ENCODE measurements around the gene LAPTM5. TPM values are rescaled to one million over a fixed set of nuclear protein-coding genes. Genes with fewer than 3 reads are reported as not detected.

LAPTM5 gene
- total RNA-seq, 1 experiment from 2014 or later, result 1.9 TPM

DNA sequence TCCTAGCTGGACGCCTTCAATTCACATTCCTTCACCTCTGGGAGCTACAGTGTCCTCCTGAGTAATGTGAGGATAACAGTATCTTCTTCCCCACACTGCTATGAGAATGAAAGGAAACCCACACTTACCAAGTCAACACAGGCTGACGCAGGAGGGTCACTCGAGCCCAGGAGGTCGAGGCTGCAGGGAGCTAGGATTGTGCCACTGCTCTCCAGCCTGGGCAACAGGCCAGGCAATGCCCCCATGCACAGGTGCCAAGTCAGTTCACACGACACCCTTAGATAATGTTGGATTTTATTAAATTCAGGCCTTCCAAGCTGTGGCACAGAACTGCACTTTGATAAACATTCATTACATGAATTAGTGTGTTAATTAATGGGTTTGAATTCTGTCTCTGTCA lies 66.1 kb downstream of the LAPTM5 start:
- in situ Hi-C loops (cut with HindIII; ENCODE audit: low pct_unique_long_range_greater_than_20kb, low sequenced_read_pairs) (no loop called here), intact Hi-C loops (cut with micrococcal nuclease; ENCODE audit: unreplicated experiment) (no loop called here)
- no peaks in the 10 kb centered on the region for H3K4me1 ChIP-seq (ENCODE audit: control insufficient read depth, insufficient read depth, low read length)
- H3K36me3 ChIP-seq (ENCODE audit: control insufficient read depth, insufficient read depth, low read length), result no peaks in the 10 kb centered on the region
- DNase-seq (ENCODE audit: low read depth, low spot score) (no peak), ATAC-seq (no peak)
- H3K9me3 ChIP-seq (ENCODE audit: control insufficient read depth, insufficient read depth, low read depth, low read length), result no peaks in the 10 kb centered on the region
- ChIA-PET CTCF (no interaction called here), POLR2A (no interaction called here)
- no TSS peak for BruUV-seq (replicated peaks)
- no peak overlapping the region for H3K4me3 ChIP-seq (ENCODE audit: low read depth in 2 of 2, low read length in 2 of 2)
- H3K27me3 ChIP-seq (ENCODE audit: control insufficient read depth, insufficient read depth, low read length), result peaks cover 2% of the 10 kb centered on the region; the same call in 1 of the 2 replicates
- TF ChIP-seq, protein P1, sequence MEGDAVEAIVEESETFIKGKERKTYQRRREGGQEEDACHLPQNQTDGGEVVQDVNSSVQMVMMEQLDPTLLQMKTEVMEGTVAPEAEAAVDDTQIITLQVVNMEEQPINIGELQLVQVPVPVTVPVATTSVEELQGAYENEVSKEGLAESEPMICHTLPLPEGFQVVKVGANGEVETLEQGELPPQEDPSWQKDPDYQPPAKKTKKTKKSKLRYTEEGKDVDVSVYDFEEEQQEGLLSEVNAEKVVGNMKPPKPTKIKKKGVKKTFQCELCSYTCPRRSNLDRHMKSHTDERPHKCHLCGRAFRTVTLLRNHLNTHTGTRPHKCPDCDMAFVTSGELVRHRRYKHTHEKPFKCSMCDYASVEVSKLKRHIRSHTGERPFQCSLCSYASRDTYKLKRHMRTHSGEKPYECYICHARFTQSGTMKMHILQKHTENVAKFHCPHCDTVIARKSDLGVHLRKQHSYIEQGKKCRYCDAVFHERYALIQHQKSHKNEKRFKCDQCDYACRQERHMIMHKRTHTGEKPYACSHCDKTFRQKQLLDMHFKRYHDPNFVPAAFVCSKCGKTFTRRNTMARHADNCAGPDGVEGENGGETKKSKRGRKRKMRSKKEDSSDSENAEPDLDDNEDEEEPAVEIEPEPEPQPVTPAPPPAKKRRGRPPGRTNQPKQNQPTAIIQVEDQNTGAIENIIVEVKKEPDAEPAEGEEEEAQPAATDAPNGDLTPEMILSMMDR (IDR thresholded peaks at IDR 0.05), result no peak
- TF ChIP-seq, protein P2, sequence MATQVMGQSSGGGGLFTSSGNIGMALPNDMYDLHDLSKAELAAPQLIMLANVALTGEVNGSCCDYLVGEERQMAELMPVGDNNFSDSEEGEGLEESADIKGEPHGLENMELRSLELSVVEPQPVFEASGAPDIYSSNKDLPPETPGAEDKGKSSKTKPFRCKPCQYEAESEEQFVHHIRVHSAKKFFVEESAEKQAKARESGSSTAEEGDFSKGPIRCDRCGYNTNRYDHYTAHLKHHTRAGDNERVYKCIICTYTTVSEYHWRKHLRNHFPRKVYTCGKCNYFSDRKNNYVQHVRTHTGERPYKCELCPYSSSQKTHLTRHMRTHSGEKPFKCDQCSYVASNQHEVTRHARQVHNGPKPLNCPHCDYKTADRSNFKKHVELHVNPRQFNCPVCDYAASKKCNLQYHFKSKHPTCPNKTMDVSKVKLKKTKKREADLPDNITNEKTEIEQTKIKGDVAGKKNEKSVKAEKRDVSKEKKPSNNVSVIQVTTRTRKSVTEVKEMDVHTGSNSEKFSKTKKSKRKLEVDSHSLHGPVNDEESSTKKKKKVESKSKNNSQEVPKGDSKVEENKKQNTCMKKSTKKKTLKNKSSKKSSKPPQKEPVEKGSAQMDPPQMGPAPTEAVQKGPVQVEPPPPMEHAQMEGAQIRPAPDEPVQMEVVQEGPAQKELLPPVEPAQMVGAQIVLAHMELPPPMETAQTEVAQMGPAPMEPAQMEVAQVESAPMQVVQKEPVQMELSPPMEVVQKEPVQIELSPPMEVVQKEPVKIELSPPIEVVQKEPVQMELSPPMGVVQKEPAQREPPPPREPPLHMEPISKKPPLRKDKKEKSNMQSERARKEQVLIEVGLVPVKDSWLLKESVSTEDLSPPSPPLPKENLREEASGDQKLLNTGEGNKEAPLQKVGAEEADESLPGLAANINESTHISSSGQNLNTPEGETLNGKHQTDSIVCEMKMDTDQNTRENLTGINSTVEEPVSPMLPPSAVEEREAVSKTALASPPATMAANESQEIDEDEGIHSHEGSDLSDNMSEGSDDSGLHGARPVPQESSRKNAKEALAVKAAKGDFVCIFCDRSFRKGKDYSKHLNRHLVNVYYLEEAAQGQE (IDR thresholded peaks at IDR 0.05; ENCODE audit: insufficient read depth in 1 of 2, low read depth in 2 of 2, low read length in 1 of 2), result no peak
- TF ChIP-seq TCF7L2 (IDR thresholded peaks at IDR 0.05; ENCODE audit: low read depth, low read length), result no peak
- no peak for TF ChIP-seq POLR2AphosphoS5 (IDR thresholded peaks at IDR 0.05; ENCODE audit: low read depth, low read length)
- no peak for TF ChIP-seq SIN3A (IDR thresholded peaks at IDR 0.05; ENCODE audit: borderline replicate concordance, insufficient read depth, low read depth, low read length)
- no peak overlapping the region for H3K27ac ChIP-seq (ENCODE audit: low read length)

DNA sequence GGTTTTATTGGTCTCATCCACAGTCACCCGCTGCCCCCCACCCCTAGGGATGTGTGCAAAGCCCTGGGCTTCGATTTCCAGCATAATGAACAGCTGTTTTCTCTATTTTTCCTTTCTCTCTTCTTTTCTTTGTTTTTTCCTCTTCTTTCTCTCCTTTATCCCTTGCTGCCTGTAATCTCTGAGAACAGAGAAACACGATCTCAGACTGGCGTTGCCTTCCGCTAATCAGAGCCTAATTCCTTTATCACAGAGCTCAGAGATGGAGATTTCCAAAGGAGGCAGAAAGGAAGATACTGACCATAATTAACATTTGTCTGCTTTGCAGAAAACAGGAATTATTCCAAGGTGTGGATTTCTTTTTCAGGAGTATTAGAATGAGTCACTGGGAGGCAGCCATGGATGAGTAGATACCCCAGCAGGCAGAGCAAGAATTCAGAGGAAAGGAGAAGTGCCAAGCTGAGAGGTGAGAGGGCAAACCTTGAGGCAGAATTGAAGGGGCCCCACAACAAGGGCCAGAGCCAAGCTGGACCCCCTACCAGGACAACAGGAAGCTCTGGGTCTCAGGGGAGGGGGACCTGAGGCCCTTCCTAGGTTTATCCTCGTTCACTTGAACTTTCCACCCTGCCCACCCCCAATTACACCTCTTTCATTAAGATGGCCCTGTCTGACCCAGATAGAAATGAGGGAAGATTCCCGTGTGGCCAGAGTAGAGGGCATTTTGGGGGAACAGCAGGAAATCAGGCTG lies 67.5 kb downstream of the LAPTM5 start:
- H3K27me3 ChIP-seq (ENCODE audit: control insufficient read depth, insufficient read depth, low read length), result peaks cover 2% of the 10 kb centered on the region; the same call in 1 of the 2 replicates
- intact Hi-C loops (cut with micrococcal nuclease; ENCODE audit: unreplicated experiment) (no loop called here), in situ Hi-C loops (cut with HindIII; ENCODE audit: low pct_unique_long_range_greater_than_20kb, low sequenced_read_pairs) (no loop called here)
- no peak overlapping the region for H3K27ac ChIP-seq (ENCODE audit: low read length)
- ATAC-seq (no peak), DNase-seq (ENCODE audit: low read depth, low spot score) (no peak)
- H3K4me1 ChIP-seq (ENCODE audit: control insufficient read depth, insufficient read depth, low read length), result no peaks in the 10 kb centered on the region; the same call in 1 of the 2 replicates
- POLR2A ChIA-PET, result no interaction called here
- no peaks in the 10 kb centered on the region for H3K36me3 ChIP-seq (ENCODE audit: control insufficient read depth, insufficient read depth, low read length)
- TF ChIP-seq SIN3A (IDR thresholded peaks at IDR 0.05; ENCODE audit: borderline replicate concordance, insufficient read depth, low read depth, low read length) (no peak), POLR2AphosphoS5 (IDR thresholded peaks at IDR 0.05; ENCODE audit: low read depth, low read length) (no peak), TCF7L2 (IDR thresholded peaks at IDR 0.05; ENCODE audit: low read depth, low read length) (no peak)
- TF ChIP-seq, protein P2 (IDR thresholded peaks at IDR 0.05; ENCODE audit: insufficient read depth in 1 of 2, low read depth in 2 of 2, low read length in 1 of 2), result no peak
- TF ChIP-seq, protein P1 (IDR thresholded peaks at IDR 0.05), result no peak
- H3K9me3 ChIP-seq (ENCODE audit: control insufficient read depth, insufficient read depth, low read depth, low read length), result no peaks in the 10 kb centered on the region
- H3K4me3 ChIP-seq (ENCODE audit: low read depth in 2 of 2, low read length in 2 of 2), result no peak overlapping the region
- CTCF ChIA-PET, result interaction anchor here (0.6 kb wide), 1 partner anchor 431 kb away, joined by 5 read pairs; no protein-coding TSS in a partner anchor
- no TSS peak for BruUV-seq (replicated peaks)
